Measurements from ENCODE around the gene FAM25A. TPM values are rescaled to one million over a fixed set of nuclear protein-coding genes. Genes with fewer than 3 reads are reported as not detected.
"Not testable (repeated sequence)": the region's sequence is repeated elsewhere in the genome, so short reads cannot be mapped to it uniquely, and the experiment has no call there.

FAM25A gene
- total RNA-seq, 1 experiment from 2014 or later, result not detected

- H3K27me3 ChIP-seq (ENCODE audit: low read length), result no peaks in the 10 kb centered on the region
- no peaks in the 10 kb centered on the region for H3K36me3 ChIP-seq (ENCODE audit: insufficient read depth, low read length)
- no peaks in the 10 kb centered on the region for H4K20me1 ChIP-seq (ENCODE audit: insufficient read depth, low read depth, low read length)
- no peak overlapping the region for H3K27ac ChIP-seq (ENCODE audit: low read length)
- no peak overlapping the region for H3K9ac ChIP-seq (ENCODE audit: low read length)
- H3K4me1 ChIP-seq (ENCODE audit: low read length), result peaks cover 18% of the 10 kb centered on the region
- H3K9me3 ChIP-seq (ENCODE audit: low read length), result no peaks in the 10 kb centered on the region
- H3K79me2 ChIP-seq (ENCODE audit: low read length), result no peaks in the 10 kb centered on the region
- H3K9me2 ChIP-seq (replicated peaks; ENCODE audit: insufficient read depth, low read length), result no peaks in the 10 kb centered on the region
- H3K4me3 ChIP-seq (ENCODE audit: low read length), result no peak overlapping the region
- H3K4me2 ChIP-seq (ENCODE audit: low read depth, low read length, poor library complexity, severe bottlenecking), result peak overlapping the region; percentile 26
- DNase-seq, result peak; percentile 42
- H2AFZ ChIP-seq (ENCODE audit: low read length), result no peak overlapping the region
Measured at GRCh38 chr10:87038786-87039185, 18.7 kb downstream of the FAM25A start.

GRCh38 chr10:87043579-87043978 is 23.5 kb downstream of the FAM25A start:
- not testable (repeated sequence) for H3K9me2 ChIP-seq (replicated peaks; ENCODE audit: insufficient read depth, low read length); H3K27ac ChIP-seq (ENCODE audit: low read length); H3K79me2 ChIP-seq (ENCODE audit: low read length); H3K27me3 ChIP-seq (ENCODE audit: low read length); H3K4me3 ChIP-seq (ENCODE audit: low read length); H3K36me3 ChIP-seq (ENCODE audit: insufficient read depth, low read length); H3K4me2 ChIP-seq (ENCODE audit: low read depth, low read length, poor library complexity, severe bottlenecking); DNase-seq; H2AFZ ChIP-seq (ENCODE audit: low read length); H3K9me3 ChIP-seq (ENCODE audit: low read length); H4K20me1 ChIP-seq (ENCODE audit: insufficient read depth, low read depth, low read length); H3K9ac ChIP-seq (ENCODE audit: low read length)
- H3K4me1 ChIP-seq (ENCODE audit: low read length), result peaks cover 10% of the 10 kb centered on the region

DNA sequence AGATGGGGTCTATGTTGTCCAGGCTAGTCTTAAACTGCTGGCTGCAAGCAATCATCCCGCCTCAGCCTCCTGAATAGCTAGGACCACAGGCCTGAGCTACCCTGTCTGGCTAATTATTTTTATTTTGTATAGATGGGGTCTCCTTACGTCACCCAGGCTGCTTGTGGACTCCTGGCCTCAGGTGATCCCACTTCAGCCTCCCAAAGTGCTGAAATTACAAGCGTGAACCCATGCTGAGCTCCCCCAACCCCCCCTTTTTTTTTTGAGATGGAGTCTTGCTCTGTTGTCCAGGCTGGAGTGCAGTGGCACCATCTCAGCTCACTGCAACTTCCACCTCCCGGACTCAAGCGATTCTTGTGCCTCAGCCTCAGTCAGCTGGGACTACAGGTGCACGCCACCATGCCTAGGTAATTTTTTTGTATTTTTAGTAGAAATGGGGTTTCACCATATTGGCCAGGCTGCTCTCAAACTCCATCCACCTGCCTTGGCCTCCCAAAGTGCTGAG is 25.4 kb downstream of the FAM25A start:
- no peaks in the 10 kb centered on the region for H3K79me2 ChIP-seq (ENCODE audit: low read length)
- H3K27me3 ChIP-seq (ENCODE audit: low read length), result no peaks in the 10 kb centered on the region
- H3K36me3 ChIP-seq (ENCODE audit: insufficient read depth, low read length), result no peaks in the 10 kb centered on the region
- H3K9me2 ChIP-seq (replicated peaks; ENCODE audit: insufficient read depth, low read length), result no peaks in the 10 kb centered on the region
- H3K4me3 ChIP-seq (ENCODE audit: low read length), result no peak overlapping the region
- H3K9me3 ChIP-seq (ENCODE audit: low read length), result no peaks in the 10 kb centered on the region
- H2AFZ ChIP-seq (ENCODE audit: low read length), result no peak overlapping the region
- H3K27ac ChIP-seq (ENCODE audit: low read length), result no peak overlapping the region
- no peak overlapping the region for H3K4me2 ChIP-seq (ENCODE audit: low read depth, low read length, poor library complexity, severe bottlenecking)
- no peak overlapping the region for H3K9ac ChIP-seq (ENCODE audit: low read length)
- H4K20me1 ChIP-seq (ENCODE audit: insufficient read depth, low read depth, low read length), result no peaks in the 10 kb centered on the region
- H3K4me1 ChIP-seq (ENCODE audit: low read length), result no peaks in the 10 kb centered on the region
- DNase-seq, result no peak

- H3K36me3 ChIP-seq (ENCODE audit: insufficient read depth, low read length), result no peaks in the 10 kb centered on the region
- no peak overlapping the region for H2AFZ ChIP-seq (ENCODE audit: low read length)
- no peaks in the 10 kb centered on the region for H3K4me1 ChIP-seq (ENCODE audit: low read length)
- no peaks in the 10 kb centered on the region for H3K79me2 ChIP-seq (ENCODE audit: low read length)
- no peak overlapping the region for H3K4me3 ChIP-seq (ENCODE audit: low read length)
- H3K9me3 ChIP-seq (ENCODE audit: low read length), result no peaks in the 10 kb centered on the region
- no peaks in the 10 kb centered on the region for H4K20me1 ChIP-seq (ENCODE audit: insufficient read depth, low read depth, low read length)
- no peaks in the 10 kb centered on the region for H3K27me3 ChIP-seq (ENCODE audit: low read length)
- DNase-seq, result no peak
- H3K9me2 ChIP-seq (replicated peaks; ENCODE audit: insufficient read depth, low read length), result no peaks in the 10 kb centered on the region
- H3K4me2 ChIP-seq (ENCODE audit: low read depth, low read length, poor library complexity, severe bottlenecking), result no peak overlapping the region
- H3K9ac ChIP-seq (ENCODE audit: low read length), result no peak overlapping the region
- H3K27ac ChIP-seq (ENCODE audit: low read length), result no peak overlapping the region
Measured at GRCh38 chr10:87053111-87053510, 33.0 kb downstream of the FAM25A start.

- Histone ChIP-seq H4K20me1 (ENCODE audit: insufficient read depth, low read depth, low read length) (no peaks in the 10 kb centered on the region), H3K27ac (ENCODE audit: low read length) (no peak overlapping the region), H3K9me3 (ENCODE audit: low read length) (no peaks in the 10 kb centered on the region), H3K4me1 (ENCODE audit: low read length) (no peaks in the 10 kb centered on the region), H3K9me2 (replicated peaks; ENCODE audit: insufficient read depth, low read length) (no peaks in the 10 kb centered on the region), H3K4me2 (ENCODE audit: low read depth, low read length, poor library complexity, severe bottlenecking) (no peak overlapping the region), H3K4me3 (ENCODE audit: low read length) (no peak overlapping the region), H3K79me2 (ENCODE audit: low read length) (no peaks in the 10 kb centered on the region), H2AFZ (ENCODE audit: low read length) (no peak overlapping the region), H3K9ac (ENCODE audit: low read length) (no peak overlapping the region), H3K27me3 (ENCODE audit: low read length) (no peaks in the 10 kb centered on the region), H3K36me3 (ENCODE audit: insufficient read depth, low read length) (no peaks in the 10 kb centered on the region)
- DNase-seq, result peak; percentile 6
Measured at GRCh38 chr10:87053577-87054181, 33.6 kb downstream of the FAM25A start.

- H3K9me2 ChIP-seq (replicated peaks; ENCODE audit: insufficient read depth, low read length), result no peaks in the 10 kb centered on the region
- H3K4me2 ChIP-seq (ENCODE audit: low read depth, low read length, poor library complexity, severe bottlenecking), result no peak overlapping the region
- no peak overlapping the region for H3K9ac ChIP-seq (ENCODE audit: low read length)
- no peak overlapping the region for H3K27ac ChIP-seq (ENCODE audit: low read length)
- no peaks in the 10 kb centered on the region for H4K20me1 ChIP-seq (ENCODE audit: insufficient read depth, low read depth, low read length)
- H3K27me3 ChIP-seq (ENCODE audit: low read length), result no peaks in the 10 kb centered on the region
- no peaks in the 10 kb centered on the region for H3K4me1 ChIP-seq (ENCODE audit: low read length)
- H3K36me3 ChIP-seq (ENCODE audit: insufficient read depth, low read length), result no peaks in the 10 kb centered on the region
- H3K4me3 ChIP-seq (ENCODE audit: low read length), result no peak overlapping the region
- no peaks in the 10 kb centered on the region for H3K79me2 ChIP-seq (ENCODE audit: low read length)
- no peaks in the 10 kb centered on the region for H3K9me3 ChIP-seq (ENCODE audit: low read length)
- peak; percentile 29 for DNase-seq
- H2AFZ ChIP-seq (ENCODE audit: low read length), result no peak overlapping the region
Measured at GRCh38 chr10:87054373-87055295, 34.5 kb downstream of the FAM25A start.

DNA sequence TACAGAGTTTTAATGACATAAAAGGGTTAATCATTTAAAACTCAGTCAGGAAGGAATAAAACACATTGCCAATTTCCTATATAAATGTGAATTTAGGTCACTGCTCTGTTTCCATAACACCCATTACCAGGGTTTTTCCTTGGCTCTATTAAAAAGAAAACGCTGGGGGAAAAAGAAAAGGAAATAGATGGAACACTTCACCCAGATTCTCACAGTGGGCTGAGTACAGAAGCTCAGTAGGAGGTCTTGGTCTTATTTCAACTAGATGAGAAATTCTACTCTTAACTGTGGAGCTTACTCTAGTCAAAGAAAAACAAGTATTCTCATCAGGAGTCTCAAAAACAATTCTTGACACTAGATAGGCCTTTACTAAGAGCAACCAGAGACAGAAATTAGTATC is 38.1 kb downstream of the FAM25A start:
- no peak overlapping the region for H3K4me3 ChIP-seq (ENCODE audit: low read length)
- H3K9ac ChIP-seq (ENCODE audit: low read length), result no peak overlapping the region
- no peaks in the 10 kb centered on the region for H3K9me3 ChIP-seq (ENCODE audit: low read length)
- H3K27ac ChIP-seq (ENCODE audit: low read length), result no peak overlapping the region
- H3K36me3 ChIP-seq (ENCODE audit: insufficient read depth, low read length), result no peaks in the 10 kb centered on the region; the same call in 1 of the 2 replicates
- no peak overlapping the region for H2AFZ ChIP-seq (ENCODE audit: low read length)
- H3K9me2 ChIP-seq (replicated peaks; ENCODE audit: insufficient read depth, low read length), result no peaks in the 10 kb centered on the region
- no peak overlapping the region for H3K4me2 ChIP-seq (ENCODE audit: low read depth, low read length, poor library complexity, severe bottlenecking)
- peak; percentile 4 for DNase-seq
- H3K4me1 ChIP-seq (ENCODE audit: low read length), result no peaks in the 10 kb centered on the region
- no peaks in the 10 kb centered on the region for H3K79me2 ChIP-seq (ENCODE audit: low read length)
- H3K27me3 ChIP-seq (ENCODE audit: low read length), result no peaks in the 10 kb centered on the region
- H4K20me1 ChIP-seq (ENCODE audit: insufficient read depth, low read depth, low read length), result no peaks in the 10 kb centered on the region

DNA sequence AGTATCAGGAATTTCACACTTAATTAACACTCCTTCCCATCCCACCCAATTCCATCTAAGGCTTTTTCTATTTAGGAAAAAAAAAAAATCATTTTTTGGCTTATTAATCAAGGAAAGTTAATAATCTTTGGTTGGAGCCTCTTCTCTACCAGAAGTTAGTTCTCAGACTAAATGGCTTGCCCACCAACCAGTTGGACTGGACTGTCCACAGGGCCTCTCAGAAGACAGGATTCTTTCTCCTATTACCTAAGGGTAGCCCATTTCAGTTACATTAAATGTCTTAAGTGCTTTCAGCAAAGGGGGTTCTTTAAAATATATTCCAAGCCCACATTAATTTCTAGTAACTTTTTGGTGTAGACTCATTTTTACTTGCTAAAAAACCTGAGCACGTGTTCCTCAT is 39.3 kb downstream of the FAM25A start:
- no peaks in the 10 kb centered on the region for H3K9me2 ChIP-seq (replicated peaks; ENCODE audit: insufficient read depth, low read length)
- H3K27ac ChIP-seq (ENCODE audit: low read length), result no peak overlapping the region
- H3K9me3 ChIP-seq (ENCODE audit: low read length), result no peaks in the 10 kb centered on the region
- no peak overlapping the region for H3K9ac ChIP-seq (ENCODE audit: low read length)
- peak; percentile 34 for DNase-seq
- no peak overlapping the region for H2AFZ ChIP-seq (ENCODE audit: low read length)
- no peaks in the 10 kb centered on the region for H4K20me1 ChIP-seq (ENCODE audit: insufficient read depth, low read depth, low read length)
- H3K79me2 ChIP-seq (ENCODE audit: low read length), result no peaks in the 10 kb centered on the region
- no peak overlapping the region for H3K4me3 ChIP-seq (ENCODE audit: low read length)
- no peaks in the 10 kb centered on the region for H3K27me3 ChIP-seq (ENCODE audit: low read length)
- no peak overlapping the region for H3K4me2 ChIP-seq (ENCODE audit: low read depth, low read length, poor library complexity, severe bottlenecking)
- H3K36me3 ChIP-seq (ENCODE audit: insufficient read depth, low read length), result no peaks in the 10 kb centered on the region; the same call in 1 of the 2 replicates
- H3K4me1 ChIP-seq (ENCODE audit: low read length), result no peaks in the 10 kb centered on the region
